Measurements from ENCODE around the gene TRA2A. TPM values are rescaled to one million over a fixed set of nuclear protein-coding genes. Genes with fewer than 3 reads are reported as not detected.
A peak's percentile ranks its signal among the peaks of the same experiment; 100 is the strongest.

Gene TRA2A
- total and polyA plus RNA-seq, 10 of the 15 experiments (the other 5 are each of a cell fraction or from before 2014, with no cell fraction given) = 25.0 to 224 (median 91.3) TPM

DNA sequence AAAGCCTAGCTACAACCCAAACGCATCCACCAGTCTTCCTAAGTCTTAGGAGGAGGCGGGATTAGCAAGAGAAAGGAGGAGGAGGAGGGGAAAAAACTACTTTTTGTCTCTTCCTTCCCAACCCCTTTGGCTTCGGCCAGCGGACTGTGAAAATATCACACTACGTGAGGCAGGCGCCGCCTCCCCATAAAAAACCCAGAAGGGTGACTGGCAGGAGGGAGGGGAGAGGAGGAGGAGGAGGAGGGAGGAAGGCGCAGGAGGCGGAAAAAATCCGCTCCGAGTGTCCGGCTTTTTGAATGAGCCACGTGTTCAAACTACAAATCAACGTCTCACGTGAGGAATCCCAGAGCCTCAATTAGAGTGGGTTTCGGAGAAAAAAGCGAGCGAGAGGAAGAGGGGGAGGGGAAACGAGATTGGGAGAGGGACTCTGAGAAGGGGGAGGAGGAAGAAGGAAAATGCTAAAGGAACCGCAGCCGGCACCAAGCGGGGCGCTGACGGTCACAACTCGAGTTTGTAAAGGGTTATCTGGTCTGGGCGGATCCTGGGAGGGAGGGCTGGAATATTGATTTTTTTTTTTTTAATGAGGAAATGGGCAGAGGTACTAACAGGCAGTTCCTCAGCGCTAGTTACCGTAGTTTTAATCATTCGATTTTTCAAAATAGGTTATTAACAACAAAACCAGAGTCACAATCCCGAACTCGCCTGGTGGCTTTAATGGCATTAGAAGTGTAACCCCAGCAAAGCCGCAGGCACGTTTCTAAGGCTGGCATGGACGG lies 61.3 kb downstream of the TRA2A start, which contains the start of gene IGF2BP3 (continued):
- TF ChIP-seq, protein P1, sequence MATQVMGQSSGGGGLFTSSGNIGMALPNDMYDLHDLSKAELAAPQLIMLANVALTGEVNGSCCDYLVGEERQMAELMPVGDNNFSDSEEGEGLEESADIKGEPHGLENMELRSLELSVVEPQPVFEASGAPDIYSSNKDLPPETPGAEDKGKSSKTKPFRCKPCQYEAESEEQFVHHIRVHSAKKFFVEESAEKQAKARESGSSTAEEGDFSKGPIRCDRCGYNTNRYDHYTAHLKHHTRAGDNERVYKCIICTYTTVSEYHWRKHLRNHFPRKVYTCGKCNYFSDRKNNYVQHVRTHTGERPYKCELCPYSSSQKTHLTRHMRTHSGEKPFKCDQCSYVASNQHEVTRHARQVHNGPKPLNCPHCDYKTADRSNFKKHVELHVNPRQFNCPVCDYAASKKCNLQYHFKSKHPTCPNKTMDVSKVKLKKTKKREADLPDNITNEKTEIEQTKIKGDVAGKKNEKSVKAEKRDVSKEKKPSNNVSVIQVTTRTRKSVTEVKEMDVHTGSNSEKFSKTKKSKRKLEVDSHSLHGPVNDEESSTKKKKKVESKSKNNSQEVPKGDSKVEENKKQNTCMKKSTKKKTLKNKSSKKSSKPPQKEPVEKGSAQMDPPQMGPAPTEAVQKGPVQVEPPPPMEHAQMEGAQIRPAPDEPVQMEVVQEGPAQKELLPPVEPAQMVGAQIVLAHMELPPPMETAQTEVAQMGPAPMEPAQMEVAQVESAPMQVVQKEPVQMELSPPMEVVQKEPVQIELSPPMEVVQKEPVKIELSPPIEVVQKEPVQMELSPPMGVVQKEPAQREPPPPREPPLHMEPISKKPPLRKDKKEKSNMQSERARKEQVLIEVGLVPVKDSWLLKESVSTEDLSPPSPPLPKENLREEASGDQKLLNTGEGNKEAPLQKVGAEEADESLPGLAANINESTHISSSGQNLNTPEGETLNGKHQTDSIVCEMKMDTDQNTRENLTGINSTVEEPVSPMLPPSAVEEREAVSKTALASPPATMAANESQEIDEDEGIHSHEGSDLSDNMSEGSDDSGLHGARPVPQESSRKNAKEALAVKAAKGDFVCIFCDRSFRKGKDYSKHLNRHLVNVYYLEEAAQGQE (IDR thresholded peaks at IDR 0.05; ENCODE audit: low read depth, low read length) = no peak
- TF ChIP-seq, protein P2, sequence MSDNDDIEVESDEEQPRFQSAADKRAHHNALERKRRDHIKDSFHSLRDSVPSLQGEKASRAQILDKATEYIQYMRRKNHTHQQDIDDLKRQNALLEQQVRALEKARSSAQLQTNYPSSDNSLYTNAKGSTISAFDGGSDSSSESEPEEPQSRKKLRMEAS (IDR thresholded peaks at IDR 0.05; ENCODE audit: low read depth, low read length) = peak; percentile 86
- TF ChIP-seq SRF (IDR thresholded peaks at IDR 0.05; ENCODE audit: low read depth in 2 of 2, low read length in 2 of 2) = no peak
- TF ChIP-seq CHD2 (IDR thresholded peaks at IDR 0.05; ENCODE audit: borderline replicate concordance, low read depth, low read length) = peak; percentile 43; the same call in 1 of the 2 replicates
- TF ChIP-seq IKZF1 (conservative IDR thresholded peaks at IDR 0.05) = peak; percentile 84
- TF ChIP-seq ZSCAN29 (IDR thresholded peaks at IDR 0.05) = peak; percentile 89
- TF ChIP-seq, protein P3, sequence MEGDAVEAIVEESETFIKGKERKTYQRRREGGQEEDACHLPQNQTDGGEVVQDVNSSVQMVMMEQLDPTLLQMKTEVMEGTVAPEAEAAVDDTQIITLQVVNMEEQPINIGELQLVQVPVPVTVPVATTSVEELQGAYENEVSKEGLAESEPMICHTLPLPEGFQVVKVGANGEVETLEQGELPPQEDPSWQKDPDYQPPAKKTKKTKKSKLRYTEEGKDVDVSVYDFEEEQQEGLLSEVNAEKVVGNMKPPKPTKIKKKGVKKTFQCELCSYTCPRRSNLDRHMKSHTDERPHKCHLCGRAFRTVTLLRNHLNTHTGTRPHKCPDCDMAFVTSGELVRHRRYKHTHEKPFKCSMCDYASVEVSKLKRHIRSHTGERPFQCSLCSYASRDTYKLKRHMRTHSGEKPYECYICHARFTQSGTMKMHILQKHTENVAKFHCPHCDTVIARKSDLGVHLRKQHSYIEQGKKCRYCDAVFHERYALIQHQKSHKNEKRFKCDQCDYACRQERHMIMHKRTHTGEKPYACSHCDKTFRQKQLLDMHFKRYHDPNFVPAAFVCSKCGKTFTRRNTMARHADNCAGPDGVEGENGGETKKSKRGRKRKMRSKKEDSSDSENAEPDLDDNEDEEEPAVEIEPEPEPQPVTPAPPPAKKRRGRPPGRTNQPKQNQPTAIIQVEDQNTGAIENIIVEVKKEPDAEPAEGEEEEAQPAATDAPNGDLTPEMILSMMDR (IDR thresholded peaks at IDR 0.05 in 2 of 3, conservative IDR thresholded peaks at IDR 0.05 in 1 of 3; ENCODE audit: control insufficient read depth in 2 of 3, extremely low read depth in 1 of 3, insufficient read depth in 1 of 3, low read depth in 3 of 3, low read length in 3 of 3) = 0 out of 6 replicates have a peak, but pooled peaks of 1 of the 3 experiments have one; percentile 3
- peak; percentile 94; the same call in 1 of the 2 replicates for TF ChIP-seq ASH2L (IDR thresholded peaks at IDR 0.05; ENCODE audit: borderline replicate concordance, low read depth)
- TF ChIP-seq TCF3 (IDR thresholded peaks at IDR 0.05; ENCODE audit: borderline replicate concordance, insufficient read depth, low read depth, low read length) = no peak
- TF ChIP-seq RB1 (IDR thresholded peaks at IDR 0.05; ENCODE audit: borderline replicate concordance) = no peak; the same call in 1 of the 2 replicates
- TF ChIP-seq NFIC (IDR thresholded peaks at IDR 0.05; ENCODE audit: low read depth, low read length) = peak; percentile 70
- TF ChIP-seq, protein P4, sequence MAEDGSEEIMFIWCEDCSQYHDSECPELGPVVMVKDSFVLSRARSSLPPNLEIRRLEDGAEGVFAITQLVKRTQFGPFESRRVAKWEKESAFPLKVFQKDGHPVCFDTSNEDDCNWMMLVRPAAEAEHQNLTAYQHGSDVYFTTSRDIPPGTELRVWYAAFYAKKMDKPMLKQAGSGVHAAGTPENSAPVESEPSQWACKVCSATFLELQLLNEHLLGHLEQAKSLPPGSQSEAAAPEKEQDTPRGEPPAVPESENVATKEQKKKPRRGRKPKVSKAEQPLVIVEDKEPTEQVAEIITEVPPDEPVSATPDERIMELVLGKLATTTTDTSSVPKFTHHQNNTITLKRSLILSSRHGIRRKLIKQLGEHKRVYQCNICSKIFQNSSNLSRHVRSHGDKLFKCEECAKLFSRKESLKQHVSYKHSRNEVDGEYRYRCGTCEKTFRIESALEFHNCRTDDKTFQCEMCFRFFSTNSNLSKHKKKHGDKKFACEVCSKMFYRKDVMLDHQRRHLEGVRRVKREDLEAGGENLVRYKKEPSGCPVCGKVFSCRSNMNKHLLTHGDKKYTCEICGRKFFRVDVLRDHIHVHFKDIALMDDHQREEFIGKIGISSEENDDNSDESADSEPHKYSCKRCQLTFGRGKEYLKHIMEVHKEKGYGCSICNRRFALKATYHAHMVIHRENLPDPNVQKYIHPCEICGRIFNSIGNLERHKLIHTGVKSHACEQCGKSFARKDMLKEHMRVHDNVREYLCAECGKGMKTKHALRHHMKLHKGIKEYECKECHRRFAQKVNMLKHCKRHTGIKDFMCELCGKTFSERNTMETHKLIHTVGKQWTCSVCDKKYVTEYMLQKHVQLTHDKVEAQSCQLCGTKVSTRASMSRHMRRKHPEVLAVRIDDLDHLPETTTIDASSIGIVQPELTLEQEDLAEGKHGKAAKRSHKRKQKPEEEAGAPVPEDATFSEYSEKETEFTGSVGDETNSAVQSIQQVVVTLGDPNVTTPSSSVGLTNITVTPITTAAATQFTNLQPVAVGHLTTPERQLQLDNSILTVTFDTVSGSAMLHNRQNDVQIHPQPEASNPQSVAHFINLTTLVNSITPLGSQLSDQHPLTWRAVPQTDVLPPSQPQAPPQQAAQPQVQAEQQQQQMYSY (CRISPR knock-in tag; IDR thresholded peaks at IDR 0.05) = no peak
- TF ChIP-seq, protein P5, sequence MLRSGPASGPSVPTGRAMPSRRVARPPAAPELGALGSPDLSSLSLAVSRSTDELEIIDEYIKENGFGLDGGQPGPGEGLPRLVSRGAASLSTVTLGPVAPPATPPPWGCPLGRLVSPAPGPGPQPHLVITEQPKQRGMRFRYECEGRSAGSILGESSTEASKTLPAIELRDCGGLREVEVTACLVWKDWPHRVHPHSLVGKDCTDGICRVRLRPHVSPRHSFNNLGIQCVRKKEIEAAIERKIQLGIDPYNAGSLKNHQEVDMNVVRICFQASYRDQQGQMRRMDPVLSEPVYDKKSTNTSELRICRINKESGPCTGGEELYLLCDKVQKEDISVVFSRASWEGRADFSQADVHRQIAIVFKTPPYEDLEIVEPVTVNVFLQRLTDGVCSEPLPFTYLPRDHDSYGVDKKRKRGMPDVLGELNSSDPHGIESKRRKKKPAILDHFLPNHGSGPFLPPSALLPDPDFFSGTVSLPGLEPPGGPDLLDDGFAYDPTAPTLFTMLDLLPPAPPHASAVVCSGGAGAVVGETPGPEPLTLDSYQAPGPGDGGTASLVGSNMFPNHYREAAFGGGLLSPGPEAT (IDR thresholded peaks at IDR 0.05; ENCODE audit: low read depth) = peak; percentile 91
- peak; percentile 97 for TF ChIP-seq BHLHE40 (IDR thresholded peaks at IDR 0.05; ENCODE audit: borderline replicate concordance in 1 of 2, low read depth in 2 of 2, low read length in 1 of 2)
- TF ChIP-seq RUNX3 (IDR thresholded peaks at IDR 0.05; ENCODE audit: low read length) = peak; percentile 66; the same call in 1 of the 2 replicates
- TF ChIP-seq SMC3 (IDR thresholded peaks at IDR 0.05; ENCODE audit: borderline replicate concordance, low read length) = no peak

Measured in GM12878 (cell line).